Measurements from ENCODE around the gene MYLK2.

Gene MYLK2

GRCh38 chr20:31816221-31816620, 2.9 kb upstream of the MYLK2 start:
- Histone ChIP-seq H3K36me3 (peaks cover 6% of the 10 kb centered on the region), H3K4me1 (ENCODE audit: control insufficient read depth in 1 of 2, insufficient read depth in 1 of 2, low read depth in 1 of 2, low read length in 1 of 2) (no peaks in the 10 kb centered on the region)

GRCh38 chr20:31817461-31817860, 1.7 kb upstream of the MYLK2 start:
- Histone ChIP-seq H3K36me3 (no peaks in the 10 kb centered on the region), H3K4me3 (ENCODE audit: low read depth in 1 of 2, low read length in 1 of 2) (no peak overlapping the region), H3K4me1 (ENCODE audit: control insufficient read depth in 1 of 2, insufficient read depth in 1 of 2, low read depth in 1 of 2, low read length in 1 of 2) (peaks cover 0 to 1% of the 10 kb centered on the region in 2 experiments), H3K27me3 (peaks cover 5% of the 10 kb centered on the region), H3K27ac (no peak overlapping the region), H3K9me3 (no peaks in the 10 kb centered on the region)
- TF ChIP-seq CTCF (IDR thresholded peaks at IDR 0.05), result no peak

More at GRCh38 chr20:31816221-31816620, 2.9 kb upstream of the MYLK2 start:
- Histone ChIP-seq H3K27ac (no peak overlapping the region), H3K9me3 (no peaks in the 10 kb centered on the region), H3K4me3 (ENCODE audit: low read depth in 1 of 2, low read length in 1 of 2) (no peak overlapping the region), H3K27me3 (no peaks in the 10 kb centered on the region)
- no peak for TF ChIP-seq CTCF (IDR thresholded peaks at IDR 0.05)

GRCh38 chr20:31818376-31818908, 714 bp upstream of the MYLK2 start:
- Histone ChIP-seq H3K27me3 (peaks cover 8% of the 10 kb centered on the region), H3K4me3 (ENCODE audit: low read depth in 1 of 2, low read length in 1 of 2) (no peak overlapping the region), H3K4me1 (ENCODE audit: control insufficient read depth in 1 of 2, insufficient read depth in 1 of 2, low read depth in 1 of 2, low read length in 1 of 2) (peaks cover 3 to 7% of the 10 kb centered on the region in 2 experiments), H3K9me3 (no peaks in the 10 kb centered on the region), H3K36me3 (no peaks in the 10 kb centered on the region), H3K27ac (no peak overlapping the region)
- no peak for TF ChIP-seq CTCF (IDR thresholded peaks at IDR 0.05)

- Histone ChIP-seq H3K4me1 (ENCODE audit: control insufficient read depth in 1 of 2, insufficient read depth in 1 of 2, low read depth in 1 of 2, low read length in 1 of 2) (peaks cover 3 to 7% of the 10 kb centered on the region in 2 experiments), H3K27ac (no peak overlapping the region), H3K27me3 (peaks cover 8% of the 10 kb centered on the region), H3K36me3 (no peaks in the 10 kb centered on the region), H3K4me3 (ENCODE audit: low read depth in 1 of 2, low read length in 1 of 2) (no peak overlapping the region), H3K9me3 (no peaks in the 10 kb centered on the region)
- no peak for TF ChIP-seq CTCF (IDR thresholded peaks at IDR 0.05)
These were observed 1.1 kb downstream of the MYLK2 start for GRCh38 chr20:31820228-31820627.

GRCh38 chr20:31821427-31821826, 2.3 kb downstream of the MYLK2 start:
- H3K4me3 ChIP-seq (ENCODE audit: low read depth in 1 of 2, low read length in 1 of 2), result no peak overlapping the region
- no peaks in the 10 kb centered on the region for H3K9me3 ChIP-seq
- no peak for TF ChIP-seq CTCF (IDR thresholded peaks at IDR 0.05)
- no peaks in the 10 kb centered on the region for H3K36me3 ChIP-seq
- H3K4me1 ChIP-seq (ENCODE audit: control insufficient read depth in 1 of 2, insufficient read depth in 1 of 2, low read depth in 1 of 2, low read length in 1 of 2), result peaks cover 3 to 7% of the 10 kb centered on the region in 2 experiments
- peaks cover 8% of the 10 kb centered on the region for H3K27me3 ChIP-seq
- no peak overlapping the region for H3K27ac ChIP-seq

Data from neutrophil (primary cell).